BLaER1 (cell line): Measurements from ENCODE around the gene GPR78.
"Not testable (repeated sequence)": the region's sequence is repeated elsewhere in the genome, so short reads cannot be mapped to it uniquely, and the experiment has no call there.

Source experiments
- H3K27ac ChIP-seq: shearing (Covaris generic); formaldehyde crosslinking; 2 replicates; pipeline ENCODE4 v1.8.1; 2022
- H3K27me3 ChIP-seq: shearing (Covaris generic); formaldehyde crosslinking; 2 replicates; pipeline ENCODE4 v1.8.1; 2022
- H3K36me3 ChIP-seq: shearing (Covaris generic); formaldehyde crosslinking; 2 replicates; pipeline ENCODE4 v1.8.1; 2022
- H3K4me1 ChIP-seq: shearing (Covaris generic); formaldehyde crosslinking; 2 replicates; pipeline ENCODE4 v1.8.1; 2022
- H3K4me2 ChIP-seq: shearing (Covaris generic); formaldehyde crosslinking; 2 replicates; pipeline ENCODE4 v1.8.1; 2022
- H3K4me3 ChIP-seq: shearing (Covaris generic); formaldehyde crosslinking; 2 replicates; pipeline ENCODE4 v1.8.1; 2022
- H3K9ac ChIP-seq: shearing (Covaris generic); formaldehyde crosslinking; 2 replicates; pipeline ENCODE4 v1.8.1; 2022
- H3K9me3 ChIP-seq: shearing (Covaris generic); formaldehyde crosslinking; 2 replicates; pipeline ENCODE4 v1.8.1; 2022
- H4K20me1 ChIP-seq: shearing (Covaris generic); formaldehyde crosslinking; 2 replicates; pipeline ENCODE4 v1.8.1; 2022
- Cebpa-rat ChIP-seq: shearing (Covaris generic); IDR thresholded peaks from 2 replicates; pipeline ENCODE4 v1.8.1; 2022

The GPR78 gene

DNA sequence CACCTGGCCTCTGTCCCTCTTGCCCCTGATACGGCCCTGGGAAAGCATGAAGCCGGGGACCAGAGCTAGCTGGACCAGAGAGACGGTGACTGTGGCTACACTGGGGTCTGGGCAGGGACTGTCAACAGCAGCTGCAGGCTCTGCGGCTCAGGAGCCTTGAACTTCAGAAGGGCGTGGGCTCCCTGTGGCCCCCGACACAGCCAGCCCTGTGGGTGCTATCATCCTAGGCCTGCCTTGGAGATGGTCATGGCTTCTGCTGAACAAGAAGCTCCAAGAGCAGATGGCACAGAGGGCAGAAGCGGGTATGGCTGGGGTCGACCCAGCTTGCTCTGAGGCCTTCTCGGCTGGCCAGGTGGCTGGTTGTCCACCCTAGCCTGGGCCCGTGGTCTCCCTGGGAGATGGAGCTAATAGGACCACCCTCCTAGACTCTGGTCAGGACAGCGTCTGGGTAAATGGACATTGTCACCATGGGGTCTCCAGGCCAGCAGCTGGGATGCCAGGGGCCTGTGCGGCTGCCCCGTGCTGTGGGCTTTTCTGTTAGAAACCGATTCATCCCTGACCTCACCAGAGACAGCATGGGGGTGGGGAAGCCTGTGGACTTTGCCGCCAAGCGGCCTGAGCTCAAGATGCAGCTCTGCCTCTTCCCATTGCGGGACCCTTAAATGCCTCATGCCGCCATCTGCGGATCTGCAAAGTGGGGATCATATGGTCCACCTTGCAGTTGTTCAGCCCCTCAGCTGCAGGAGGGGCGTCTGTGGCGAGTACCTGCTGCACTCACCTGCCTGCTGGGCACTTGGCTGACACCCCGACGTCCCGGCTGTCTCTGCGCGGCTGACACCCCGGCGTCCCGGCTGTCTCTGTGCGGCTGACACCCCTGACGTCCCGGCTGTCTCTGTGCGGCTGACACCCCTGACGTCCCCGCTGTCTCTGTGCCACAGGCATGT is 33.5 kb downstream of the GPR78 start:
- Histone ChIP-seq H3K4me3 (no peak overlapping the region), H4K20me1 (no peaks in the 10 kb centered on the region), H3K9me3 (no peaks in the 10 kb centered on the region), H3K4me1 (peaks cover 79% of the 10 kb centered on the region), H3K27me3 (peaks cover 21% of the 10 kb centered on the region), H3K36me3 (no peaks in the 10 kb centered on the region), H3K9ac (no peak overlapping the region; the same call in 1 of the 2 replicates), H3K27ac (no peak overlapping the region), H3K4me2 (peak overlapping the region; percentile 81)
- no peak for TF ChIP-seq Cebpa-rat

DNA sequence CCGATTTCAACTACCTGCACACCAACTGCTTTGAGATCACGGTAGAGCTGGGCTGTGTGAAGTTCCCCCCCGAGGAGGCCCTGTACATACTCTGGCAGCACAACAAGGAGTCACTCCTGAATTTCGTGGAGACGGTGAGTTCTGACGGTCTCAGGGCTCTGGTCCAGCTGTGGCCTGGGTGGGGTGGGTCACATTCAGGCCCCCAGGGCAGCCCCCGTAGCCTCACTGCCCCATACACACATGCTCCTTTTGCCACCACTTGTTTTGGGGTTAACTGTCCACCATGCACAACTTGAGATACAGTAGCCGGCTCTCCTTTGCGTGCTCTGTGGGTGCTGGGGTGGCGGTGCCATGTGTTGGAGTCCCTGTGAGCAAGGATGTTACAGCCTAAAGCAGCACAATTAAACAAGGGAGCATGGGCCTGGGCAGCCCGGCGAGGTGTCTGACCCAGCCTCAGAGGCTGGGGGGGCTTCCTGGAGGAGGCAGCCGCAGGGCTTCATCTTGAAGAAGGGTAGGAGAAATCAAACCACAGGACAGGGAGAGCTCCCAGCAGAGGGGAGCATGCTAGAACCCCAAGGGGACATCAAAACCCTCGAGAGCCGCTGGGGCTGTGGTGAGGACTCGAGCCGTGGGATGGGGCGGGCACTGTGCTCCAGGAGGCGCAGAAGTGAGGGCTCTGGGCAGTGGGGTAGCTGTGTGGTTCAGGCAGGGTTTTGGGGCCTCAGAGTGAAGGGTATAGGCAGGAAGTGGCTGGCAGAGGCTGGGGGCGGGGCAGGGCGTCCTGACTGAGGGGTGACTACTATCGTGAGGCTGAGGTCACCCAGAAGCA is 34.4 kb downstream of the GPR78 start:
- H3K4me2 ChIP-seq = peak overlapping the region; percentile 81
- peaks cover 21% of the 10 kb centered on the region for H3K27me3 ChIP-seq
- H3K4me1 ChIP-seq = peaks cover 70% of the 10 kb centered on the region
- no peak for TF ChIP-seq Cebpa-rat
- H3K9me3 ChIP-seq = no peaks in the 10 kb centered on the region
- no peak overlapping the region; the same call in 1 of the 2 replicates for H3K9ac ChIP-seq
- H3K4me3 ChIP-seq = no peak overlapping the region
- no peaks in the 10 kb centered on the region for H3K36me3 ChIP-seq
- no peaks in the 10 kb centered on the region for H4K20me1 ChIP-seq
- H3K27ac ChIP-seq = no peak overlapping the region

GRCh38 chr4:8615366-8615765 is 35.2 kb downstream of the GPR78 start:
- no peaks in the 10 kb centered on the region for H4K20me1 ChIP-seq
- H3K4me2 ChIP-seq = peak overlapping the region; percentile 81
- no peak for TF ChIP-seq Cebpa-rat
- H3K4me1 ChIP-seq = peaks cover 62% of the 10 kb centered on the region
- no peaks in the 10 kb centered on the region for H3K9me3 ChIP-seq
- H3K27me3 ChIP-seq = peaks cover 21% of the 10 kb centered on the region
- no peaks in the 10 kb centered on the region for H3K36me3 ChIP-seq
- no peak overlapping the region for H3K27ac ChIP-seq
- H3K4me3 ChIP-seq = no peak overlapping the region
- no peak overlapping the region for H3K9ac ChIP-seq

DNA sequence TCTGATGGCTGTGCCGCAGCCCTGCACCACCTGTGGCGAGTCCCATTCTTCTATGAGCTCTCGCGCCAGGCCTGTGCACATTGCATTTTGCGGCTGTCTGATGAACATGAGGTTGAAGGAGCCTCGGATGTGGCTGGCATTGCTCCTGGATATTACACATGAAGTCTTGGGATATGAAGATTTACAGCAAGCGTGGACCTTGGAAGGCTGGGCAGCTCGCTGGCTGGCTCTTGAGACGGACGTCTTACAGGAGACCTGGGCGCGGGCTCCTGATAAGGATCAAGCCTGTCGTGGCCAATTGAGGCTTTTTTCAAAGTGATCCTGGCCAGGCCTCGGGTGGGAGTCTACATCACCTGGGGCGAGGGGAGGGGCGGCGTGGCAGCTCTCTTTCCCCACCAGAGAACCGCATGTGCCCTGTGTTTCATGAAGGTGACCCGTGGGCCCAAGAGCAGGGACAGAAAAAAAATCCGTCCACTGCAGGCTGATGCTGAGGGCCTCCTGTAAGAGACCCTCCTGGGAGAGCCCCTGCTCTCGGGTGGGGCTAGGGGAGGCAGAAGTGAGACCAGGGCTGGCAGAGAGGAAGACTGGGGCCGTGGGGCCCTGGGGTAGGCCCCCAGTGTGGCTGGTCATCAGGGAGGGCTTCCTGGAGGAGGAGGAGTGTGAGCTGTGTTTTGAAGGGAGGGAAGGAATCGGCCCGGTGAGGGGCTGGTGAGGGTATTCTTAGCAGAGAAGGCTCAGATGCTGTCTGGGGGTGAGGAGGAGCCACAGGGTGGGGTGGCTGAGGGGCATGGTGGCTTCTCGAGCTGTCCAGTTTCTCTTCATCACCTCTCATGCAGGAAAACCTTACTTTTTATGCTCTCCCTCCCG is 36.0 kb downstream of the GPR78 start:
- Histone ChIP-seq H3K27ac (no peak overlapping the region), H3K36me3 (no peaks in the 10 kb centered on the region), H3K4me1 (peaks cover 54% of the 10 kb centered on the region), H3K27me3 (peaks cover 21% of the 10 kb centered on the region), H3K9me3 (no peaks in the 10 kb centered on the region), H3K9ac (no peak overlapping the region), H4K20me1 (no peaks in the 10 kb centered on the region), H3K4me3 (no peak overlapping the region), H3K4me2 (peak overlapping the region; percentile 81)
- no peak for TF ChIP-seq Cebpa-rat

- H3K36me3 ChIP-seq = no peaks in the 10 kb centered on the region
Observed at GRCh38 chr4:8616831-8617230, 36.6 kb downstream of the GPR78 start.

GRCh38 chr4:8617486-8618040 is 37.4 kb downstream of the GPR78 start:
- Histone ChIP-seq H3K27ac (no peak overlapping the region), H3K4me1 (peaks cover 42% of the 10 kb centered on the region), H3K4me2 (no peak overlapping the region), H3K9ac (no peak overlapping the region), H3K27me3 (peaks cover 16% of the 10 kb centered on the region), H4K20me1 (no peaks in the 10 kb centered on the region), H3K4me3 (no peak overlapping the region), H3K9me3 (no peaks in the 10 kb centered on the region), H3K36me3 (no peaks in the 10 kb centered on the region)
- TF ChIP-seq Cebpa-rat = no peak

More at GRCh38 chr4:8616831-8617230, 36.6 kb downstream of the GPR78 start:
- Histone ChIP-seq H3K27ac (no peak overlapping the region), H4K20me1 (no peaks in the 10 kb centered on the region), H3K9me3 (no peaks in the 10 kb centered on the region), H3K4me2 (peak overlapping the region; percentile 81; the same call in 1 of the 2 replicates), H3K4me3 (no peak overlapping the region), H3K27me3 (peaks cover 19% of the 10 kb centered on the region), H3K9ac (no peak overlapping the region), H3K4me1 (peaks cover 48% of the 10 kb centered on the region)
- TF ChIP-seq Cebpa-rat = no peak

- Histone ChIP-seq H4K20me1 (no peaks in the 10 kb centered on the region), H3K4me3 (no peak overlapping the region), H3K4me2 (no peak overlapping the region), H3K9me3 (no peaks in the 10 kb centered on the region), H3K27ac (no peak overlapping the region), H3K4me1 (peaks cover 33% of the 10 kb centered on the region), H3K27me3 (peaks cover 13% of the 10 kb centered on the region; the same call in 1 of the 2 replicates), H3K36me3 (no peaks in the 10 kb centered on the region), H3K9ac (no peak overlapping the region)
- TF ChIP-seq Cebpa-rat = no peak
Observed at GRCh38 chr4:8618421-8618820, 38.2 kb downstream of the GPR78 start.

DNA sequence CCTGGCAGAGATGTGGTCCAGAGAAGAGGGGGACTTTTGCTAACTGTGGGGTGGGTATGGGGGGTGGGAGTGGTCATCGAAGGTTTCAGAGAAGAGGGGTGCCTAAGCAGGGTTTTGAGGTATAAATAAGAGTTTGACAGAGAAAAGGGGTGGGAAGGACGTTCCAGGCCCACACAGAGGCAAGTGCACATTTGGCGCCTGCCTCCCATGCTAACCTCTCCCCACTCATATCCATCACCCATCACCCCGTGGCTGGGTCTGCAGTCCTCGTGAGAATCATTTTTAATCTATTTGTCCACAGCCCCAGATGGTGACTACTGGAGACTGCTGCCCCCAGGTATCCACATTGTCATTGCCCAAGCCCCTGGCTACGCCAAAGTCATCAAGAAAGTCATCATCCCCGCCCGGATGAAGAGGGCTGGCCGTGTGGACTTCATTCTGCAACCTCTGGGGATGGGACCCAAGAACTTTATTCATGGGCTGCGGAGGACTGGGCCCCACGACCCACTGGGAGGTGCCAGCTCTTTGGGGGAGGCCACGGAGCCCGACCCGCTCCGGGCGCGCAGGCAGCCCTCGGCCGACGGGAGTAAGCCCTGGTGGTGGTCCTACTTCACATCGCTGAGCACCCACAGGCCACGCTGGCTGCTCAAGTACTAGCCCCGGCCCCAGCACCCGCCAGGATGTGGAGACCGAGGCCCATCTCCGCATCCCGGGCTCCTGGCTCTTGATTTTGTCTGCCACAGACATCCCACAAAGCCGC is 38.9 kb downstream of the GPR78 start:
- Histone ChIP-seq H3K36me3 (no peaks in the 10 kb centered on the region), H3K4me2 (no peak overlapping the region), H3K9me3 (no peaks in the 10 kb centered on the region), H3K9ac (no peak overlapping the region), H3K27me3 (peaks cover 13% of the 10 kb centered on the region; the same call in 1 of the 2 replicates), H3K4me1 (peaks cover 26% of the 10 kb centered on the region), H3K4me3 (no peak overlapping the region), H4K20me1 (no peaks in the 10 kb centered on the region), H3K27ac (no peak overlapping the region)
- TF ChIP-seq Cebpa-rat = no peak

DNA sequence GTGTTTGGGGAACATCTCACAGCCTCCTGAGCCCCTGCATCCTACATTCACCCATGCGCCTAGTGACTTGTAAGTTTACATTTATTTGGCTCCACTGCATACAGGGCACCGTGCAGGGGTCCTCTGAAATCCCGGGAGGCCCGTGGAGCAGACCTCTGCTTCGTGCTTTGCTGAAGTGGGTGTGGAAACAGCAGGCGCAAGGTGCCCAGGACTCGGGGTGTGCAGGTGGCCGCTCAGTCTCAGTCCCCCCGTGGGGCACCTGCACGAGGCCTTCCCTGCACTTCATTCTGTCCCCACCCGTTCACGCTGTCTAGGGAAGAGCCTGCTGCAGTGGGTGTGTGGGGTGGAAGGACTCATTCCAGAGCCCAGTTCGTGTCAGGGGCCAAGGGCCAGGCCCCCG is 40.9 kb downstream of the GPR78 start:
- not testable (repeated sequence) for H3K4me3 ChIP-seq, H3K27ac ChIP-seq, H3K4me2 ChIP-seq, H3K9ac ChIP-seq, H3K4me1 ChIP-seq, H4K20me1 ChIP-seq, H3K9me3 ChIP-seq, H3K36me3 ChIP-seq
- H3K27me3 ChIP-seq = peaks cover 13% of the 10 kb centered on the region; the same call in 1 of the 2 replicates

DNA sequence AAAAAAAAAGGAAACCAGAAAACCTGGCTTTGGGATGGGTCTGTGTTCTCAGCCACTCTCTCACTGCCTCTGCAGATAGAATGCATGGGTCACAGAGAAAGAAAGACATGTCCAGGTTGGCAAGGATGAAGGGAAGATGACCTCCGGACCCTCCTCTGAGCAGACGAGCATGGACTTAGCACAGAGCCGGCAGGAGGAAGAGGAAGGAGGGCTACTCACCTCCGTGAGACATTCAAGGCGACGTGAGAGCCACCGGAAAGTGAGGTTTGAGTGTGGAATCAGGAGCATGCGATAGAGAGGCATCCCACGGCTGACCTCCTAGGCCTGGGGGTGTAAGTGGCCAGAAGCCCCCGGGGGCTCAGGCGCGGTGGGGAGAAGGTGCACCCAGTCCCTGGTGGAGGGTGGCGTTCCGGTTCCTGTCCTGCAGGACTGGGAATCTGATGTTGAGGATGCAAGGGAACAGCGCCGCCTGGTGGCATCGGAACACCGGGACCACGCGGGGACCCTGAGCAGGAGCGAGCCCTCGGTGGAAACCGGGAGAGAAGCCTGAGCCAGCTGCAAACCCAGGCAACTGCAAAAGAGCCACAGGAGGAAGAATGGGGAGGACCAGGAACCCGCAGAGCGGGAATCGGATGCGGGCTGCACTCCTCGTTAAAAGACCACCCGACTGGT is 44.5 kb downstream of the GPR78 start:
- H3K36me3 ChIP-seq, H3K4me1 ChIP-seq, H3K9ac ChIP-seq, H3K4me3 ChIP-seq, H3K4me2 ChIP-seq, H3K27me3 ChIP-seq, H3K27ac ChIP-seq, H4K20me1 ChIP-seq, H3K9me3 ChIP-seq: not testable (repeated sequence)

GRCh38 chr4:8630240-8630905 is 50.2 kb downstream of the GPR78 start:
- H3K4me1 ChIP-seq, H3K27ac ChIP-seq, H3K36me3 ChIP-seq, H3K4me3 ChIP-seq, H4K20me1 ChIP-seq, H3K9me3 ChIP-seq, H3K4me2 ChIP-seq, H3K27me3 ChIP-seq, H3K9ac ChIP-seq: not testable (repeated sequence)
